H1 (cell line): ENCODE data around the gene GABRR3. TPM values are rescaled to one million over a fixed set of nuclear protein-coding genes. Genes with fewer than 3 reads are reported as not detected.

Source experiments
- CTCF ChIA-PET: fragments of 300-600 bp; sonication (Branson Sonifier 250); formaldehyde crosslinking; loops from one replicate; lab custom pipeline; 2021; ENCODE audit not compliant: partially characterized antibody; lab: Charles Lee
- POLR2A ChIA-PET: fragments of 300-600 bp; sonication (Branson Sonifier 250); formaldehyde crosslinking; loops from one replicate; lab custom pipeline; 2021; ENCODE audit warnings: inconsistent platforms; ENCODE audit not compliant: partially characterized antibody; lab: Charles Lee
- DNase-seq, 2 experiments: peaks; one replicate each; pipeline versions ENCODE4 v3.0.0 to v3.0.0-alpha.2; 2010 to 2022; ENCODE audit warnings: low spot score in 2 of 2, low read depth in 1 of 2, mixed read lengths in 1 of 2
- FAIRE-seq: peaks from 2 replicates; lab custom pipeline; 2011; peaks lifted over from hg19 to GRCh38; lab: Jason Lieb, UNC
- H2AFZ ChIP-seq: 2 replicates; pipeline ENCODE4 v1.8.1; 2012; ENCODE audit warnings: low read length, inconsistent platforms
- H2AK5ac ChIP-seq: 2 replicates; pipeline ENCODE4 v1.6.1; 2013; ENCODE audit warnings: low read depth, low read length
- H2BK120ac ChIP-seq: replicated peaks from 2 replicates; pipeline ENCODE3; 2013; ENCODE audit warnings: low read depth, low read length, inconsistent platforms
- H2BK12ac ChIP-seq: 2 replicates; pipeline ENCODE4 v1.6.1; 2013; ENCODE audit warnings: low read depth, low read length
- H2BK15ac ChIP-seq: 2 replicates; pipeline ENCODE4 v1.6.1; 2013; ENCODE audit warnings: low read length
- H2BK20ac ChIP-seq: 2 replicates; pipeline ENCODE4 v1.6.1; 2013; ENCODE audit warnings: low read length
- H2BK5ac ChIP-seq: 2 replicates; pipeline ENCODE4 v1.6.1; 2013; ENCODE audit warnings: low read depth, low read length
- H3K14ac ChIP-seq: 2 replicates; pipeline ENCODE4 v1.6.1; 2013; ENCODE audit warnings: inconsistent platforms; ENCODE audit not compliant: insufficient read length
- H3K18ac ChIP-seq: 2 replicates; pipeline ENCODE4 v1.6.1; 2013; ENCODE audit warnings: low read length; ENCODE audit errors: extremely low read depth
- H3K23ac ChIP-seq: 2 replicates; pipeline ENCODE4 v1.6.1; 2013; ENCODE audit warnings: inconsistent platforms; ENCODE audit not compliant: insufficient read length
- H3K23me2 ChIP-seq: 2 replicates; pipeline ENCODE4 v1.6.1; 2013; ENCODE audit warnings: low read depth, low read length
- H3K27ac ChIP-seq: 2 replicates; pipeline ENCODE4 v1.6.1; 2011; ENCODE audit warnings: low read depth, low read length, inconsistent platforms
- H3K27me3 ChIP-seq, 4 experiments: replicated peaks in 1 of 4; 1 replicate in 1 of 4; 2 replicates in 3 of 4; pipeline versions ENCODE4 v1.6.1 to v1.8.1; 2011 to 2013; ENCODE audit warnings: low read length in 3 of 4, mild to moderate bottlenecking in 3 of 4, inconsistent platforms in 2 of 4, mixed read lengths in 2 of 4, moderate library complexity in 1 of 4; ENCODE audit not compliant: control insufficient read depth in 3 of 4, insufficient read depth in 3 of 4; ENCODE audit errors: extremely low read depth in 1 of 4
- H3K36me3 ChIP-seq, 4 experiments: 2 replicates each; pipeline versions ENCODE4 v1.6.1 to v1.8.1; 2011 to 2013; ENCODE audit warnings: mild to moderate bottlenecking in 4 of 4, low read length in 3 of 4, moderate library complexity in 2 of 4, control low read depth in 1 of 4, inconsistent platforms in 1 of 4; ENCODE audit not compliant: insufficient read depth in 4 of 4, control insufficient read depth in 2 of 4
- H3K4ac ChIP-seq: replicated peaks from 2 replicates; pipeline ENCODE3; 2013; ENCODE audit warnings: low read length, low read depth, mixed read lengths, inconsistent platforms; ENCODE audit not compliant: insufficient read length
- H3K4me1 ChIP-seq, 4 experiments: replicated peaks in 1 of 4; 1 replicate in 1 of 4; 2 replicates in 3 of 4; pipeline versions ENCODE4 v1.6.1 to v1.8.1; 2011 to 2013; ENCODE audit warnings: low read length in 3 of 4, inconsistent platforms in 2 of 4, mixed read lengths in 1 of 4; ENCODE audit not compliant: insufficient read depth in 4 of 4, control insufficient read depth in 3 of 4
- H3K4me2 ChIP-seq, 2 experiments: 2 replicates each; pipeline versions ENCODE4 v1.6.1 to v1.8.1; 2011 to 2013; ENCODE audit warnings: low read depth in 2 of 2, low read length in 2 of 2, control low read depth in 1 of 2, inconsistent platforms in 1 of 2, mild to moderate bottlenecking in 1 of 2; ENCODE audit not compliant: insufficient read depth in 1 of 2
- H3K4me3 ChIP-seq, 4 experiments: fragments of 200-600, 300-600 bp in 1 of 4; sonication (generic), shearing (Covaris generic), sonication (Bioruptor Twin) in 1 of 4; 2 replicates each; pipeline versions ENCODE4 v1.5.1 to v1.8.1; 2011 to 2016; ENCODE audit warnings: low read length in 4 of 4, low read depth in 3 of 4, control low read depth in 2 of 4, inconsistent platforms in 2 of 4, mild to moderate bottlenecking in 2 of 4, mixed read lengths in 1 of 4, moderate library complexity in 1 of 4; ENCODE audit not compliant: insufficient read depth in 2 of 4; ENCODE audit errors: extremely low read depth in 1 of 4
- H3K56ac ChIP-seq: replicated peaks from 2 replicates; pipeline ENCODE3; 2013; ENCODE audit warnings: low read depth, mild to moderate bottlenecking, mixed read lengths, low read length, inconsistent platforms; ENCODE audit not compliant: insufficient read length
- H3K79me1 ChIP-seq: 2 replicates; pipeline ENCODE4 v1.6.1; 2013; ENCODE audit warnings: low read depth, low read length, control low read depth
- H3K79me2 ChIP-seq, 2 experiments: 2 replicates each; pipeline versions ENCODE4 v1.6.1 to v1.8.1; 2012 to 2013; ENCODE audit warnings: low read length in 2 of 2, mild to moderate bottlenecking in 2 of 2, inconsistent platforms in 1 of 2; ENCODE audit not compliant: insufficient read depth in 2 of 2, control insufficient read depth in 1 of 2
- H3K9ac ChIP-seq, 4 experiments: replicated peaks in 1 of 4; 1 replicate in 1 of 4; 2 replicates in 3 of 4; pipeline versions ENCODE4 v1.6.1 to v1.8.1; 2011 to 2013; ENCODE audit warnings: low read depth in 3 of 4, low read length in 3 of 4, control low read depth in 2 of 4, mild to moderate bottlenecking in 2 of 4, moderate library complexity in 2 of 4, inconsistent platforms in 1 of 4; ENCODE audit errors: extremely low read depth in 1 of 4
- H3K9me3 ChIP-seq, 2 experiments: 2 replicates each; pipeline versions ENCODE4 v1.6.1 to v1.8.1; 2012 to 2013; ENCODE audit warnings: mild to moderate bottlenecking in 2 of 2, moderate library complexity in 2 of 2, control low read depth in 1 of 2, inconsistent platforms in 1 of 2, low read depth in 1 of 2, low read length in 1 of 2, mixed read lengths in 1 of 2; ENCODE audit not compliant: insufficient read depth in 2 of 2
- H4K20me1 ChIP-seq, 2 experiments: replicated peaks in 1 of 2; 2 replicates each; pipeline versions ENCODE3 to v1.8.1; 2011 to 2013; ENCODE audit warnings: inconsistent platforms in 2 of 2, low read length in 2 of 2, mild to moderate bottlenecking in 1 of 2; ENCODE audit not compliant: insufficient read depth in 2 of 2, control insufficient read depth in 1 of 2
- H4K5ac ChIP-seq: 2 replicates; pipeline ENCODE4 v1.6.1; 2013; ENCODE audit warnings: low read length, low read depth, mixed read lengths, inconsistent platforms; ENCODE audit not compliant: insufficient read length
- H4K8ac ChIP-seq: 2 replicates; pipeline ENCODE4 v1.8.0; 2013; ENCODE audit warnings: mild to moderate bottlenecking, moderate library complexity, low read length, inconsistent platforms; ENCODE audit not compliant: insufficient read depth; ENCODE audit errors: extremely low read depth
- H4K91ac ChIP-seq: replicated peaks from 2 replicates; pipeline ENCODE3; 2013; ENCODE audit warnings: low read length, mixed read lengths, inconsistent platforms; ENCODE audit not compliant: insufficient read length
- E2F6 ChIP-seq: IDR thresholded peaks from 2 replicates; pipeline ENCODE4 v1.6.1; 2012; ENCODE audit warnings: inconsistent platforms
- EP300 ChIP-seq, 2 experiments: IDR thresholded peaks; 1 replicate in 1 of 2; 2 replicates in 1 of 2; pipeline ENCODE4 v1.6.1; 2011 to 2012; ENCODE audit warnings: low read depth in 2 of 2, low read length in 2 of 2, mild to moderate bottlenecking in 2 of 2, borderline replicate concordance in 1 of 2, inconsistent platforms in 1 of 2, moderate library complexity in 1 of 2
- FOSL1 ChIP-seq: IDR thresholded peaks from 2 replicates; pipeline ENCODE4 v1.6.1; 2011; ENCODE audit warnings: mild to moderate bottlenecking, low read depth, low read length, moderate library complexity; ENCODE audit not compliant: insufficient read depth
- HDAC2 ChIP-seq, 2 experiments: fragments of 300-600 bp in 1 of 2; sonication (generic) in 1 of 2; IDR thresholded peaks; 2 replicates each; pipeline ENCODE4 v1.6.1; 2011 to 2012; ENCODE audit warnings: low read depth in 2 of 2, low read length in 2 of 2, mild to moderate bottlenecking in 2 of 2, moderate library complexity in 2 of 2, borderline replicate concordance in 1 of 2, inconsistent platforms in 1 of 2
- MAX ChIP-seq: IDR thresholded peaks from 2 replicates; pipeline ENCODE4 v1.6.1; 2012; ENCODE audit warnings: inconsistent platforms
- RBBP5 ChIP-seq: IDR thresholded peaks from 2 replicates; pipeline ENCODE4 v1.7.1; 2012; ENCODE audit warnings: low read depth, mild to moderate bottlenecking, inconsistent platforms, low read length, moderate library complexity, borderline replicate concordance
- SP2 ChIP-seq: IDR thresholded peaks from 2 replicates; pipeline ENCODE4 v1.6.1; 2012; ENCODE audit warnings: mild to moderate bottlenecking, low read length, inconsistent platforms
- TAF1 ChIP-seq: IDR thresholded peaks from 2 replicates; pipeline ENCODE4 v1.6.1; 2011; ENCODE audit warnings: mild to moderate bottlenecking, low read depth, low read length
- TAF7 ChIP-seq: optimal IDR thresholded peaks from 2 replicates; pipeline ENCODE3; 2011; ENCODE audit warnings: low read depth, mild to moderate bottlenecking, inconsistent platforms, low read length, moderate library complexity, borderline replicate concordance
- WGBS, 2 experiments: shearing (Covaris generic) in 1 of 2; methylation state at CpG; one replicate each; pipeline versions ENCODE4 v1.1.6 to v1.1.7; 2013 to 2015; ENCODE audit warnings: low lambda C conversion rate in 2 of 2, mixed read lengths in 2 of 2, inconsistent platforms in 1 of 2, low coverage in 1 of 2, missing lambda C conversion rate in 1 of 2; ENCODE audit not compliant: insufficient replicate concordance in 2 of 2, insufficient coverage in 1 of 2, insufficient read length in 1 of 2; ENCODE audit errors: extremely low coverage in 1 of 2, missing lambda C conversion rate in 1 of 2; 5-methylcytosine and 5-hydroxymethylcytosine counted together
- polyA plus RNA-seq, 7 experiments: library from polyadenylated mRNA; depleted of rRNA in 3 of 7; stranded (reverse) in 5 of 7; unstranded in 2 of 7; fragments of >200 nt in 5 of 7; fragments of 200-250 nt in 2 of 7; gene quantifications; 1 replicate in 5 of 7; 2 replicates in 1 of 7; 4 replicates in 1 of 7; pipeline versions ENCODE4 v1.2.1 to v1.2.3, GENCODE V29; 2011 to 2013; ENCODE audit warnings: missing spikeins in 2 of 7, mixed read lengths in 2 of 7
- total RNA-seq: library from RNA; stranded (reverse); fragmentation: NEBNext Ultra II Directional; extraction: Animal tissue kit (Norgen Biotek cat#: 25700); gene quantifications from 2 replicates; pipeline ENCODE4 v1.2.1, GENCODE V29; 2021

GABRR3 gene
- total and polyA plus RNA-seq, 2 of the 8 experiments (the other 6 are each of a cell fraction or from before 2014, with no cell fraction given), result not detected

- no peak overlapping the region for H3K4me2 ChIP-seq
- H2BK12ac ChIP-seq, result no peak overlapping the region
- DNase-seq (no peak), FAIRE-seq (no peak)
- no peaks in the 10 kb centered on the region for H3K27me3 ChIP-seq
- H3K4me1 ChIP-seq, result no peaks in the 10 kb centered on the region
- H3K18ac ChIP-seq, result no peak overlapping the region
- TF ChIP-seq FOSL1, result no peak
- TF ChIP-seq TAF7, result no peak
- TF ChIP-seq E2F6, result no peak
- no peak for TF ChIP-seq SP2
- no peak for TF ChIP-seq HDAC2 (IDR thresholded peaks at IDR 0.05; ENCODE audit: borderline replicate concordance in 1 of 2, low read depth in 2 of 2, low read length in 2 of 2)
- no peak for TF ChIP-seq MAX
- TF ChIP-seq TAF1, result no peak
- TF ChIP-seq RBBP5, result no peak
- no peak for TF ChIP-seq EP300 (IDR thresholded peaks at IDR 0.05; ENCODE audit: borderline replicate concordance in 1 of 2, low read depth in 2 of 2, low read length in 2 of 2)
- H2BK20ac ChIP-seq, result no peak overlapping the region
- no peaks in the 10 kb centered on the region for H3K79me1 ChIP-seq
- H3K36me3 ChIP-seq, result no peaks in the 10 kb centered on the region
- H2BK120ac ChIP-seq, result no peak overlapping the region
- no peak overlapping the region for H2AK5ac ChIP-seq
- no peak overlapping the region for H4K5ac ChIP-seq
- no peak overlapping the region for H3K4ac ChIP-seq
- no peak overlapping the region for H3K9ac ChIP-seq
- no peak overlapping the region for H3K14ac ChIP-seq
- no peak overlapping the region for H2BK5ac ChIP-seq
- ChIA-PET POLR2A (no interaction called here), CTCF (interaction anchor here (1.1 to 8.6 kb wide), 5 partner anchors 9 to 315 kb away, joined by 3 to 85 read pairs (median 4); no protein-coding TSS in a partner anchor)
- no peak overlapping the region; the same call in 1 of the 2 replicates for H2AFZ ChIP-seq
- H4K8ac ChIP-seq, result no peak overlapping the region
- no peak overlapping the region for H2BK15ac ChIP-seq
- H3K9me3 ChIP-seq, result no peaks in the 10 kb centered on the region
- no peak overlapping the region for H4K91ac ChIP-seq
- no peak overlapping the region for H3K56ac ChIP-seq
- no peaks in the 10 kb centered on the region for H4K20me1 ChIP-seq
- no peaks in the 10 kb centered on the region for H3K79me2 ChIP-seq
- 91% methylated on average over 2 of the region's 2 CpGs; no CpG with 5 or more reads in 1 of the 2 experiments for WGBS, 2 experiments
- H3K27ac ChIP-seq, result no peak overlapping the region
- H3K23ac ChIP-seq, result no peak overlapping the region
- no peak overlapping the region for H3K4me3 ChIP-seq
- no peaks in the 10 kb centered on the region for H3K23me2 ChIP-seq
These were observed 20.9 kb downstream of the GABRR3 start for GRCh38 chr3:98014268-98014585.
